ENCODE measurements around the gene SCD5.

GRCh38 chr4:82677327-82677726, 121.3 kb downstream of the SCD5 start:
- TF ChIP-seq CTCF (IDR thresholded peaks at IDR 0.05) (no peak), POLR2A (IDR thresholded peaks at IDR 0.05) (no peak), EP300 (IDR thresholded peaks at IDR 0.05) (no peak)

Data from sigmoid colon (tissue), 4 donors.